Vagina (tissue), 2 donors: Measurements from ENCODE around the gene RABGGTA.
A peak's percentile ranks its signal among the peaks of the same experiment; 100 is the strongest.

Source experiments
- POLR2A ChIP-seq, 2 donors: fragments of 450-650 bp; IDR thresholded peaks; one replicate each; pipeline ENCODE4 v1.6.1; 2017; ENCODE audit warnings: antibody characterized with exemption in 2 of 2, mild to moderate bottlenecking in 2 of 2, moderate library complexity in 2 of 2
- POLR2AphosphoS5 ChIP-seq, 2 donors: sonication (generic); formaldehyde crosslinking; IDR thresholded peaks; one replicate each; pipeline ENCODE4 v1.9.0; 2017; ENCODE audit warnings: antibody characterized with exemption in 2 of 2, mild to moderate bottlenecking in 2 of 2, low read depth in 1 of 2; ENCODE audit not compliant: insufficient read depth in 1 of 2
- TF ChIP-seq, protein P1 (sequence below), 3 experiments: fragments of 450-650 bp in 2 of 3; fragments of 200-600 bp in 1 of 3; sonication (generic) in 1 of 3; IDR thresholded peaks; one replicate each; pipeline ENCODE4 v1.5.1; 2017 to 2019; ENCODE audit warnings: antibody characterized with exemption in 3 of 3, mild to moderate bottlenecking in 2 of 3, moderate library complexity in 2 of 3

DNA sequence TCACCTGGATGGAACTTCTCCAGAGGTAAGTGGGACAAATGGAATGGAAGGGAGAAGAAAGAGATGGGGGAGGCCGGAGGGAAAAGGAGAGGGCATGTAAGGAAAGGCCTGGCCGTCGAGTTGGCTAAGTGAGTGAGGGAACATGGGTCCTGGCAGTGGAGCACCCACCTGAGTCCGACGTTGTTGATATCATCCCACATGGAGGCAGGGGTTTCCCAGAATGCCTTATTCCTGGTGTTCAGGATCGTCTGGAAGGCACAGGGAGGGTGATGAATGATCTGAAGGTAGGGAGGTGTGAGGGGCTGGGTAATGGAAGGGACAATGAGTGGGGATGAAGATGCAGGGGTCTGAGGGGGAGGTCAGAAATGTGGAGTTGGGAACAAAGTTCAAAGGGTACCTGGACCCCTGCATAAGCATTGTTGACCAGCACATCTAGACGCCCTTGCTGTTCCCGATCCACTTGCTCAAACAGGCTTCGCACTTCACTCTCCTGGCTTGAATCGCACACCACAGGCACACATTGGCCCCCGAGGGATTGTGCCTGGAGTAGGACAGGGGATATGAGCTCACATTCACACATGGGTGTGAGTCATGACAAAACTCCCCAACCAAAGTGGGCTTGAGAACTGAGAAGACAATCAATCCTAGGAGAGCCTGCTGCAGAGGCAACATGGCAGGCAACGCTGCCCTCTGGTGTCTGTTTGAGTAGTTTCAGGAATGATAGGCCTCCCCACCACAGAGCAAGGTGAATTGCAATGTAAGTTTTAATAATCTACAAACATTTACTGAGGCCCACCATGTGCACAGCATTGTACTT is 25.2 kb upstream of the RABGGTA start:
- TF ChIP-seq, protein P1, sequence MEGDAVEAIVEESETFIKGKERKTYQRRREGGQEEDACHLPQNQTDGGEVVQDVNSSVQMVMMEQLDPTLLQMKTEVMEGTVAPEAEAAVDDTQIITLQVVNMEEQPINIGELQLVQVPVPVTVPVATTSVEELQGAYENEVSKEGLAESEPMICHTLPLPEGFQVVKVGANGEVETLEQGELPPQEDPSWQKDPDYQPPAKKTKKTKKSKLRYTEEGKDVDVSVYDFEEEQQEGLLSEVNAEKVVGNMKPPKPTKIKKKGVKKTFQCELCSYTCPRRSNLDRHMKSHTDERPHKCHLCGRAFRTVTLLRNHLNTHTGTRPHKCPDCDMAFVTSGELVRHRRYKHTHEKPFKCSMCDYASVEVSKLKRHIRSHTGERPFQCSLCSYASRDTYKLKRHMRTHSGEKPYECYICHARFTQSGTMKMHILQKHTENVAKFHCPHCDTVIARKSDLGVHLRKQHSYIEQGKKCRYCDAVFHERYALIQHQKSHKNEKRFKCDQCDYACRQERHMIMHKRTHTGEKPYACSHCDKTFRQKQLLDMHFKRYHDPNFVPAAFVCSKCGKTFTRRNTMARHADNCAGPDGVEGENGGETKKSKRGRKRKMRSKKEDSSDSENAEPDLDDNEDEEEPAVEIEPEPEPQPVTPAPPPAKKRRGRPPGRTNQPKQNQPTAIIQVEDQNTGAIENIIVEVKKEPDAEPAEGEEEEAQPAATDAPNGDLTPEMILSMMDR (IDR thresholded peaks at IDR 0.05) = peak; percentile 28 to 73 (median 62)
- TF ChIP-seq POLR2AphosphoS5 (IDR thresholded peaks at IDR 0.05; ENCODE audit: insufficient read depth in 1 of 2, low read depth in 1 of 2) = peak; percentile 16 to 21
- TF ChIP-seq POLR2A (IDR thresholded peaks at IDR 0.05) = no peak
